UCSD-AML1 (cell line): Measurements from ENCODE around the gene ENO4.

Experiments
- DNase-seq: peaks from one replicate; lab custom pipeline; 2025; ENCODE audit not compliant: unreplicated experiment; lab: John Stamatoyannopoulos, UW

Gene ENO4

GRCh38 chr10:116828116-116828515, 21.2 kb upstream of the ENO4 start:
- DNase-seq = no peak

DNA sequence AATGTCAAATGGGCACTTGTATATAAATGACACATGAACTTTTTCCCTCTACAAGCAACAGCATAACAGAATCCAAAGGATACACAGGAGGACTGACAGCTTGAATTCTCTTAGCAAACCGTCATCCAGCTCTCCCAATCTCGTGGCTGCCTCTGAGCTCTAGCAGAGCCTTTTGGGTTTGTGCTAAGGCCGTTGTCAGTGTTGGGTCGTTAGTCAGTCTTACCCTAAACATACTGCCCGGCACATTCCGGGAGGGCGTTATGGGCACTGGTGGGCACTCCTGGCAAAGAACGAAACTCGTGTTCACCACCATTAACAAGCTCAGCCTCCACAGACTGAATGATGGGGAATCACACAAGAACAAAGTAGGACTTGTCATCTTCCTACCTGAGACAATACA, 19.6 kb upstream of the ENO4 start:
- DNase-seq = no peak

DNA sequence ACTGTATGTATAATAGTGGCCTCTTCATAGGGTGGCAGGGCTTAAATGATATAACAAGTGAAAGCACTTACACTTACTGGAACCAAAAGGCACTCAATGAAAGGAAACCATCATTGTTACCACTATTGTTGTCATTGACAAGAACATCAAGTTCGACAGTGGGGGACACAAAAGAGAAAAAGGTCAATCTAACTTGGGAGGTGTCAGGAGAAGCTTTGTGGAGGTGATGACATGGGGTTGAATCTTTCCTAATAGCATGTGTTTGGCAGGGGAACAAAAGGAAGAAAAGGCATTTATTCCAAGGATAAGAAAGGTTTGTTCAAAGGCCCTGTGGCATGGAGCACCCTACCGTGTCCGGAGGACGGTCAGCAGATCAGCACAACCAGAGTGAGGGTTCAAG, 18.2 kb upstream of the ENO4 start:
- DNase-seq = no peak

DNA sequence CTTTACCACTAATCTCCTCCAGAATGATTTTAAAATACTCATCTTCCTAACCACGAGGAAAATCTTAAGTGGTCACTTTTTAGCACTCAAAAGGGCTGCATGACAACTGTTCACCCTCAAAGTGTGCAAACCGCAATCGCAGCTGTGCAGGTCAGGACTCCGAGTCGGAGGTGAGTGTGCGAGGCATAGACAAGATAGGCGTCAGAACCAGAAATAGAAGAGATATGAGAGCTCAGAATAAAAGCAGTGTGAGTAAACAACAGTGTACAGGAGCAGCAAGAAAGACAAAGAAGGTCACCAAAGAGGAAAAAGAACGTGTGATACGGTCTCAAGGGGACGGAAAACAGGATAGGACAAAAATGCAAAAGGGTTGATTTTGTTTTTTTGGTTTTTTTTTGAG, 17.5 kb upstream of the ENO4 start:
- DNase-seq = no peak

DNA sequence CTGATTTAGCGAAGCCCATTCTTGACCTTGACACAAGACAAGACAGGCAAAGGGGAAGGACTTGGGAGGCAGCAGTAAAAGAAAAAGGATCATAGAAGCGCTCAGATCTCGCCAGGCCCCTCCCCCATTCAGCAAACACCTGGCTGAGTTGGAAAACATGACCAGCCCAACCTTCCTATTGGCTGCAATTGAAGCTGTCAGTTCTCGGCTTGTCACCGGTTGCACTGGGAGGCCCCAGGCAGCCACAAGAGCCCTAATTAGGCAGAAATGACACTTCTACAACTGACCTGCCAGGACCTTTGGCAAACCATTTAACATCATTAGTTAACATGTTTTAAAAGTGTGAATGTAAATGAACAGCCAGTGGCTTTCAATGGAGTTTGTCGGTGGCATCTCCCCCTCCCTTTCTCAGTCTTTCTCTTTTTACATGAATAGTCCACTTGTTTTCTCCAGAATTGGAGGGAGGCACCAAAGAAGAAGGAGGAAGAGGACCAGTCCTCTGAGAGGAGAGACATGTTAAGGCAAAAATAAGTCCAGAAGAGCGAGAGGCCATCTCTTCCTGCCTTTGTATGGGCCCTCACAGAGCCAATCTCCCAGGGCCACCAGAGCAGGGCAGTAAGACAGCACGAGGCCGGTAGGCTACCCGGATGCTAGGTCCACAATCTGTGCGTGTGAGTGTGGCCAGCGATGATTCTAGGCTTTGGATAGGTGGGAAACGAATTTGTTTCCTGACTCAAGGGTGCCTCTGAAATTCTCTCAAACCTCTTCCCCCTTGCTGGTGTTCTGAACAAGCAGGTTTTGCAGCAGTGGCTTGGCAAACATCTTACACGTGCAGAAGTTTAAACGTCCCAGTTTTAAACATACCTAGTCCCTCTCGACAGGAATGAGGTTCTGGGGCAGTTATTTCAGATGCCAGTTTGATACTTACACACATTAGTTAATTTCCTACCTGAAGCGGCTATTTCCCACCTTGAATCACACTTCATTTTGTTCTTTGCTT, 15.0 kb upstream of the ENO4 start:
- no peak for DNase-seq

DNA sequence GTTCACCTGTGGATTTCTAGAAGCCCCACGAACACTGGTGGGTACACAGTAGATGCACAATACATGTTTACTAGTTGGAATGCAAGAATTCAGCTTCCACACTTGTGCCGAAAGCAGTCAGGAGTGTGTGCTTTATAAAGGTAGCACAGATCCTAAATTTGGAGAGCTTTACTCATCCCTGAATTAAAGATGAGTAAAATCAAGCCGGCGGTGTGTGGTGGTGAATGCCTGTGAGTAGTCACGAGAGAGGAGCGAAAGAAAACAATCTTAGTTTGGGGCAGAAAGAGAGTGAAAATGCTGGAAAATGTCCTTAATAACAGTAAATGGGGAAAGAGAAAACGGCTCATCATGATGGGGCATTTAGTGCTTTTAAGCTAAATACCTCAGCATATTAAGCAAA, 13.6 kb upstream of the ENO4 start:
- DNase-seq = no peak

DNA sequence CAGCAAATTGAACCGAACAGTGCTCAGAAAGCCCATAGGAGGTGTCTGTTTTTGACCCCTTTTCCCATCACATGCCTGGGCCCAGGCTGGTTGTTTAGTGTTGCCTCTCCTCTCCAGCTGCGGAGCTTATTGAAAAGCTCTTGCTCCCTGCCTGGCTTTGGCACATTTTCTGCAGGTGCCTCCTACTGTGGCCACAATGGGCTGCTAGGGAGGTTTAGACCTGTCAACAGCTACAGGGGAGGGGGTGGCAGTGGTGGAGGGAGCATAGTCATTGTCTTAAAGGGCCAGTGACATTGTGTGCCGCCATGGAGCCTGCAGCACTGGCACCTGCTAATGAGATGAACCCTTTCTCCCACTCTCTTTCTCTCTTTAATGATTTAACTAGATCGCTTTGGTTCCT, 13.2 kb upstream of the ENO4 start:
- DNase-seq = no peak

DNA sequence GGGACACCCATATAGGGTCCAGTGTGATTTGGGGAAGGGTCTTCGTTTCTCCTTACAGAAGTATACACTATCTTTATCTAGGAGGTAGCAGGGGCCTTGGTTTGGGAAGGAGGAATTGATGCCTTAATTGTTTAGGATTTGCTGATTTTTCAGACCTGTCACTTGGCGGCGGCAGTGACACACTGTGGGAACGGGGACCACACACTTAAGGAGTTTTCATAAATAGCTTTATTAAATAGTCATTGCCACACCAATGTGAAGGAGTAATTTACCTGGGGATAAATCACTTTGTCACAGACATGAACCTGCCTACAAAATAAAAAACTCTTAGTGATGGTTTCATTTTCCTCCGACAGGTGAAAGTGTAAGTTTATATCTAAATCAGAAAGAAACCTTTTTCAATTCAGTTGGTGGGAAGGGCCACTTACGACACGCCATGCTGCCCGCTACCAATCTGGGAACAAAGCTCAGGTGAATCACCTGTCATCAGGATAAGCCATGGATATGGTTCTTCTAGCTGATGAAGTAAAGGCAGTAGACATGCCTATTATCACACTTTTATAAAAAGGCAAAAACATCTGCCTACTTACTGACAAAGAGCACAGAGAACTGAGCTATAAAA, 12.3 kb upstream of the ENO4 start:
- DNase-seq = no peak

DNA sequence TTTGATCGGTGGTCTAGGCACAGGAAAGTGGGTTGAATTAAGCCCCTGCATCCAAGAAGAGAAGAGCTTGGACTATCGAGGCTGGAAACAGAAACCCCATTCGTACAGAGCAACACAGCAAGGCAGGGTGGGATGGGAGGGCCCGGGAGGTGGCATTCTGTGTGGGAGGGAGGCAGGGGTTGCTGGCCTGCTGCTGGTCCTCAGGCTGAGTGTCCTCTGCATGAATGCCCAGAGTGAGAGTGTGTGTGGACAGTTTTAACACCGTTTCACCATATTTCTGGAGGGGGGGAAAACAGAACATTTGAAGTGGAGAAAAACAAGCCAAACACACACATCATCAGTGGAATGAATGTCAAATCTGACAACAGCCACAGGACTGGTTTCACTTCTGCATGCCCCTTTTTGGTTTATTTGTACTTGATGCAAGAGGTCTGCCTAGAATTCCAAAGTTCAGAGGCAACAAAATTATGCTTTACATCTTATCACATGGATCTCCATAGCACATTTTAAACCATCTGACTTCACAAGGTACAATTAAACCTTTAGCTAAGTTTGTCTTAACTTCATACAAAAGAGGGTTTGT, 11.1 kb upstream of the ENO4 start:
- DNase-seq = no peak

GRCh38 chr10:116840389-116841075, 8.8 kb upstream of the ENO4 start:
- DNase-seq = no peak

DNA sequence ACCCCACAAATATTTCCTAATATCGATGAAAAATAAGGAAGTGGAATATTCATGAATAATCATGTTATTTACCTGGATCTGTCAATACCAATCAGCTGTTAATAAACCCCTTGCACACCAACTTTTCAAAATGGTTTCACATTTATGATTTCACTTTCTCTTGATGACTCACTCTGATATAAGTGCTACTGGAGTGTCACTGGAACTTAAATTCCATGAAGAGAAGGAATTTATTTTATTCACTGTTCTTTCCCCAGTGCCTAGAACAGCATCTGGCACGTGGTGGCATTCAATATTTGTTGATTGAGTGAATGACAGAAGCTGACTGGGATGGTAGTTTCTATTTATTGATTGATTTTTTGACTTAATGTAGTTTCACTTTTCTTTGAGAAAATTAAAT, 3.5 kb upstream of the ENO4 start:
- DNase-seq = no peak

- no peak for DNase-seq
Observed at GRCh38 chr10:116848032-116848943, 1.0 kb upstream of the ENO4 start.

- no peak for DNase-seq
Observed at GRCh38 chr10:116848944-116849247, 403 bp upstream of the ENO4 start.

GRCh38 chr10:116850058-116850611, 836 bp downstream of the ENO4 start:
- DNase-seq = no peak

DNA sequence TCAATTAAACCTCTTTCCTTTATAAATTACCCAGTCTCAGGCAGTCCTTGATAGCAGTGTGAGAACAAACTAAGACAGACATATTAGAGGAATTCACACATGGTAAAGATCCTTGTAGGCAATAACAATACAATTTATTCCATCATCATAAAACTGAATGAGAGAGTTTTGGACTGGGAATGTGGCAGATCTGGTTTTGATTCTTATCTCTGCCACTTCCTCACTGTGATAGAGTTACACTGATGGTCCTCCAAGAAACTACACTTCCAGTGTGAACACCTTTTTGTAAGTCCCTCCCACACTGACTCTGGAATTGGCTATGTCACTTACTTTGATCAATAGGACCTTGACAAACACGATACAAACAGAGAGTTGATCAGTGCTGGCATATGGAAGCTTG, 2.9 kb downstream of the ENO4 start:
- no peak for DNase-seq

GRCh38 chr10:116853287-116853686, 4.0 kb downstream of the ENO4 start:
- DNase-seq = no peak

- no peak for DNase-seq
Observed at GRCh38 chr10:116853701-116854100, 4.4 kb downstream of the ENO4 start.

GRCh38 chr10:116857156-116857555, 7.9 kb downstream of the ENO4 start:
- DNase-seq = no peak

- no peak for DNase-seq
Observed at GRCh38 chr10:116861796-116862195, 12.5 kb downstream of the ENO4 start.

GRCh38 chr10:116864436-116864835, 15.1 kb downstream of the ENO4 start:
- no peak for DNase-seq
